ENCODE data around the gene C12orf60. TPM values are rescaled to one million over a fixed set of nuclear protein-coding genes. Genes with fewer than 3 reads are reported as not detected.

Gene C12orf60
- total and polyA plus RNA-seq, 3 donors from 2014 or later = 5.3 to 20.6 (median 11.7) TPM

GRCh38 chr12:14773685-14774073 is 29.8 kb upstream of the C12orf60 start:
- intact Hi-C loops (cut with DNase I; ENCODE audit: low total_unique reads) = no loop called here
- Histone ChIP-seq H3K9me3 (no peaks in the 10 kb centered on the region), H3K27ac (peak overlapping the region; percentile 66 to 93), H3K36me3 (ENCODE audit: low read depth, missing control alignments) (no peaks in the 10 kb centered on the region), H3K4me1 (peaks cover 15% of the 10 kb centered on the region), H3K4me3 (peak overlapping the region; percentile 77 to 85), H3K27me3 (no peaks in the 10 kb centered on the region)
- DNase-seq = no peak
- TF ChIP-seq, protein P1, sequence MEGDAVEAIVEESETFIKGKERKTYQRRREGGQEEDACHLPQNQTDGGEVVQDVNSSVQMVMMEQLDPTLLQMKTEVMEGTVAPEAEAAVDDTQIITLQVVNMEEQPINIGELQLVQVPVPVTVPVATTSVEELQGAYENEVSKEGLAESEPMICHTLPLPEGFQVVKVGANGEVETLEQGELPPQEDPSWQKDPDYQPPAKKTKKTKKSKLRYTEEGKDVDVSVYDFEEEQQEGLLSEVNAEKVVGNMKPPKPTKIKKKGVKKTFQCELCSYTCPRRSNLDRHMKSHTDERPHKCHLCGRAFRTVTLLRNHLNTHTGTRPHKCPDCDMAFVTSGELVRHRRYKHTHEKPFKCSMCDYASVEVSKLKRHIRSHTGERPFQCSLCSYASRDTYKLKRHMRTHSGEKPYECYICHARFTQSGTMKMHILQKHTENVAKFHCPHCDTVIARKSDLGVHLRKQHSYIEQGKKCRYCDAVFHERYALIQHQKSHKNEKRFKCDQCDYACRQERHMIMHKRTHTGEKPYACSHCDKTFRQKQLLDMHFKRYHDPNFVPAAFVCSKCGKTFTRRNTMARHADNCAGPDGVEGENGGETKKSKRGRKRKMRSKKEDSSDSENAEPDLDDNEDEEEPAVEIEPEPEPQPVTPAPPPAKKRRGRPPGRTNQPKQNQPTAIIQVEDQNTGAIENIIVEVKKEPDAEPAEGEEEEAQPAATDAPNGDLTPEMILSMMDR (IDR thresholded peaks at IDR 0.05) = no peak
- no peak for TF ChIP-seq POLR2A (IDR thresholded peaks at IDR 0.05)
- 23 to 42% methylated on average over 12 to 16 of the region's 16 CpGs for WGBS, 2 donors

- peak; percentile 99 for DNase-seq
- Histone ChIP-seq H3K36me3 (ENCODE audit: low read depth, missing control alignments) (no peaks in the 10 kb centered on the region), H3K4me1 (peaks cover 15% of the 10 kb centered on the region), H3K27me3 (no peaks in the 10 kb centered on the region), H3K27ac (peak overlapping the region; percentile 90 to 93), H3K9me3 (no peaks in the 10 kb centered on the region), H3K4me3 (peak overlapping the region; percentile 77 to 85)
- whole genome bisulfite sequencing, 2 donors = 1 to 3% methylated on average over 23 to 64 of the region's 67 CpGs
- intact Hi-C loops (cut with DNase I; ENCODE audit: low total_unique reads) = no loop called here
- TF ChIP-seq, protein P1 (IDR thresholded peaks at IDR 0.05) = no peak
- TF ChIP-seq POLR2A (IDR thresholded peaks at IDR 0.05) = peak; percentile 78
These were observed 29.2 kb upstream of the C12orf60 start for GRCh38 chr12:14774074-14774905.

- intact Hi-C loops (cut with DNase I; ENCODE audit: low total_unique reads) = no loop called here
- H3K4me1 ChIP-seq = peaks cover 15% of the 10 kb centered on the region
These were observed 28.4 kb upstream of the C12orf60 start for GRCh38 chr12:14774906-14775635.

GRCh38 chr12:14775636-14775980 is 27.9 kb upstream of the C12orf60 start:
- H3K27ac ChIP-seq = peak overlapping the region; percentile 90 to 93
- intact Hi-C loops (cut with DNase I; ENCODE audit: low total_unique reads) = no loop called here
- no peaks in the 10 kb centered on the region for H3K27me3 ChIP-seq
- peaks cover 15% of the 10 kb centered on the region for H3K4me1 ChIP-seq
- no peaks in the 10 kb centered on the region for H3K36me3 ChIP-seq (ENCODE audit: low read depth, missing control alignments)
- peak overlapping the region; percentile 77 to 85 for H3K4me3 ChIP-seq
- WGBS, 2 donors = 34 to 49% methylated on average over 1 of the region's 1 CpG
- DNase-seq = no peak
- no peak for TF ChIP-seq POLR2A (IDR thresholded peaks at IDR 0.05)
- TF ChIP-seq, protein P1 (IDR thresholded peaks at IDR 0.05) = no peak
- H3K9me3 ChIP-seq = no peaks in the 10 kb centered on the region

More at GRCh38 chr12:14774906-14775635, 28.4 kb upstream of the C12orf60 start:
- Histone ChIP-seq H3K9me3 (no peaks in the 10 kb centered on the region), H3K27me3 (no peaks in the 10 kb centered on the region), H3K27ac (peak overlapping the region; percentile 90 to 93), H3K4me3 (peak overlapping the region; percentile 77 to 85), H3K36me3 (ENCODE audit: low read depth, missing control alignments) (no peaks in the 10 kb centered on the region)
- WGBS, 2 donors = 2 to 3% methylated on average over 33 to 34 of the region's 34 CpGs
- TF ChIP-seq POLR2A (IDR thresholded peaks at IDR 0.05) = no peak
- TF ChIP-seq, protein P1 (IDR thresholded peaks at IDR 0.05) = no peak
- peak; percentile 54 for DNase-seq
